Forelimb muscle (tissue), 1 donor: ENCODE data around the gene FCER2. TPM values are rescaled to one million over a fixed set of nuclear protein-coding genes. Genes with fewer than 3 reads are reported as not detected.

Experiments used
- DNase-seq: peaks from one replicate; pipeline ENCODE4 v3.0.0-alpha.2; 2013; ENCODE audit warnings: low read depth
- polyA plus RNA-seq: library from polyadenylated mRNA; unstranded; fragments of 120-200 nt; gene quantifications from one replicate; pipeline ENCODE4 v1.2.1, GENCODE V29; 2013; ENCODE audit not compliant: insufficient read length

The FCER2 gene
- polyA plus RNA-seq, 1 donor = 0.78 TPM

DNA sequence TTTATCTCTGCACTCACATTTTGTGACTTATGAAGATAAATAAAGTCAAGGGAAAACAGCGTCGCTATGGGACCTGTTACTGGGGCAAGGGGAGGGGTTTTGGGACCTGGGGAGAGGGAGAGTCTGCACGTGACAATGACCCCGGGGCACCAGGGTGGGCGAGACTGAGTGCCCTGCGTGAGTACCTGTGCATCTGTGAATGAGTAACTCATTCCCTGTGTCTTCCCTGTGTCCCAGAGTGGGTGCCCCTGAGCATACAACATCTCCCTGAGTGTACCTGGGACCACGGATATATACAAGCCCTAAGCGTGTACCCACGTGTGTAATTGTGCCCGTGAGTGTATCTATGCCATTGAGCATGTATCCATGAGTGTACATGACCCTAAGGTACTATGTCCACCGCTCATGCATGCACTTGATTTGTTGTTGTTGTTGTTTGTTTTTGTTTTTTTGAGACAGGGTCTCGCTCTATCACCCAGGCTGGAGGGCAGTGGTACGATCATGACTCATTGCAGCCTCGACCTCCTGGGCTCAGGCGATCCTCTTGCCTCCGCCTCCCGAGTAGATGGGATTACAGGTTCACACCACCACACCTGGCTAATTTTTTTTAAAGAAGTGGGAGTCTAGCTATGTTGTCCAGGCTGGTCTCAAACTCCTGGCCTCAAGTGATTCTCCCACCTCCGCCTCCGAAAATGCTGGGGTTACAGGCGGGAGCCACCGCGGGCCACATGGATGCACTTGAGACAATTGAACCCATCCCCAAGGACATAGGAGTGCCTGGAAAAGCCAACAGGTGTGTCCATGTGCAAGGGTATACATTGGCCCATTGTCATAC, 21.9 kb downstream of the FCER2 start:
- DNase-seq = no peak

DNA sequence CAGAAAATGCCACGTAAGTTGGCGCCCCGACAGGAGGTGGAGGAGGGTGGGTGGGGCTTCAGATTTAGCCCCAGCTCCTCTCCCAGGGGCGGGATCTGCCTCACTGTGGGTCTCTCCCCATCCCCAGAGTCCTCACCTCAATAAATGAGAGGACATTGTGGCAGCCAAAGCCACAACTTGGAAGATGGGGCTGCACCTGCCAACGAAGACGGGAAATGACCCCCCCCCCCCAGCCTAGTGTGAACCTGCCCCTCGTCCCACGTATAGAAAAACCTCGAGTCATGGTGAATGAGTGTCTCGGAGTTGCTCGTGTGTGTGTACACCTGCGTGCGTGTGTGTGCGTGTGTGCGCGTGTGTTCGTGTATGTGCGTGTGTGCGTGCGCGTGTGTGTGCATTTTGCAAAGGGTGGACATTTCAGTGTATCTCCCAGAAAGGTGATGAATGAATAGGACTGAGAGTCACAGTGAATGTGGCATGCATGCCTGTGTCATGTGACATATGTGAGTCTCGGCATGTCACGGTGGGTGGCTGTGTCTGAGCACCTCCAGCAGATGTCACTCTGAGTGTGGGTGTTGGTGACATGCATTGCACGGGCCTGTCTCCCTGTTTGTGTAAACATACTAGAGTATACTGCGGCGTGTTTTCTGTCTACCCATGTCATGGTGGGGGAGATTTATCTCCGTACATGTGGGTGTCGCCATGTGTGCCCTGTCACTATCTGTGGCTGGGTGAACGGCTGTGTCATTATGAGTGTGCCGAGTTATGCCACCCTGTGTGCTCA, 22.8 kb downstream of the FCER2 start:
- no peak for DNase-seq

DNA sequence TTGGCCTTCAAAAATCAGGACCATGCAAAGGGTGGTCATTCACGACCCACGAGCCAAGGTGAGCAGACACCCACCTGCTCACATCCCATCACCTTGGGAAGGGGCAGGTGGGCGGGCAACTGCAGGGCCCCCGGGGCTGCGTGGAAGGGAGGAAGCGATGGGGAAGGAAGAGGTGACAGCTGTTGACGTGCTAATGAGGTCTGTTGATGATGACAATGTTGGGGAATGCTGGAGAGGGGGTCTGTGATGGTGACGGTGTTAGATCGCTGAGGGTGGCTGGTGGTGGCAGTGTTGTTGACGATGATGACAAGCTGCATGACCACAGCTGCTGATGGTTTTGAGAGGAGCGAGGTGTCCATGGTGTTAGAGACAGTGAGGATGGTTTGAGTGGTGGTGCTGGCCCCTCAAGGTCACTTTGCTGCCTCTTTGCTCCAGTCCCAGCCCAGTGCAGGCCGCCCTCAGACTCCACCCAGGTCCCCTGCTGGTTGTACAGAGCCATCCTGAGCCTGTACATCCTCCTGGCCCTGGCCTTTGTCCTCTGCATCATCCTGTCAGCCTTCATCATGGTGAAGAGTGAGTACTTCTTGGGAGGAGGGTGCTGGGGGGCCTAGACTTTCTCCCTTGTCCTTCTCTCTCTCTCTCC, 24.1 kb downstream of the FCER2 start:
- DNase-seq = no peak

DNA sequence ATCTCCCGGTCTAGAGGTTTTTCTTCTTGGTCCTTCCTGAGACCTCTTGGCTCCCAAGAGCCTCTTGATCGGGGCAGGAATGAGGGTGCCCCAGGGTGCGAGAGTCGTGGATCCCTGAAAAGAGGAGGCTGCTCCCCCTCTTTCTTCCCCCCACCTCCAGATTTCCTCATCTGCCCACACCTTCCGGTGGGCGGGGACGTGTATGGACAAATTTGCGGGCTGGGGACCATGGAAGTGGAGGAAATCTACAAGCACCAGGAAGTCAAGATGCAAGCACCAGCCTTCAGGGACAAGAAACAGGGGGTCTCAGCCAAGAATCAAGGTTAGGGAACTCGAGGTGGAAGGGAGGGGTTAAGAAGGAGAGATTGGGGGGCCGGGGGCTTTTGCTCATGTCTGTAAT, 25.1 kb downstream of the FCER2 start, which contains the start of gene MCEMP1:
TSS of gene MCEMP1 (plus strand) at position 237 of the 400 bp plus-strand sequence. CDS start at position 268, 31 bp downstream.
- no peak for DNase-seq

DNA sequence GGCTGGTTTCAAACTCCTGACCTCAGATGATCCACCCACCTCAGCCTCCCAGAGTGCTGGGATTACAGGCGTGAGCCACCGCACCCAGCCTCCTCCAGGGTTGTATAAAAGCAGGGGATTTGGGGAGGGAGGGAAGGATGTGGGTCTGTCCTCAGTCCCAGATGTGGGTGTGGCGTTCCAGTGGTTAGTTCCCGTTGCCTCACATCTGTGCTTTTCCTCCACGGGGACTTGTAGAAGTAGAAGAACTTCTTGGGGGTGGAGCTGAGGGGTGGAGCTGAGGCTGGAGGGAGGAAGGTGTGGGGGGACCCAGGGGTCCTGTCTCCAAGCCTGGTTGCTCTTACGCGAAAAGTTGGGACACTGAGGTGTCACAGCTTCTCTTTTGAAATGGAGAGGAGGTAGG, 25.6 kb downstream of the FCER2 start:
- DNase-seq = no peak

DNA sequence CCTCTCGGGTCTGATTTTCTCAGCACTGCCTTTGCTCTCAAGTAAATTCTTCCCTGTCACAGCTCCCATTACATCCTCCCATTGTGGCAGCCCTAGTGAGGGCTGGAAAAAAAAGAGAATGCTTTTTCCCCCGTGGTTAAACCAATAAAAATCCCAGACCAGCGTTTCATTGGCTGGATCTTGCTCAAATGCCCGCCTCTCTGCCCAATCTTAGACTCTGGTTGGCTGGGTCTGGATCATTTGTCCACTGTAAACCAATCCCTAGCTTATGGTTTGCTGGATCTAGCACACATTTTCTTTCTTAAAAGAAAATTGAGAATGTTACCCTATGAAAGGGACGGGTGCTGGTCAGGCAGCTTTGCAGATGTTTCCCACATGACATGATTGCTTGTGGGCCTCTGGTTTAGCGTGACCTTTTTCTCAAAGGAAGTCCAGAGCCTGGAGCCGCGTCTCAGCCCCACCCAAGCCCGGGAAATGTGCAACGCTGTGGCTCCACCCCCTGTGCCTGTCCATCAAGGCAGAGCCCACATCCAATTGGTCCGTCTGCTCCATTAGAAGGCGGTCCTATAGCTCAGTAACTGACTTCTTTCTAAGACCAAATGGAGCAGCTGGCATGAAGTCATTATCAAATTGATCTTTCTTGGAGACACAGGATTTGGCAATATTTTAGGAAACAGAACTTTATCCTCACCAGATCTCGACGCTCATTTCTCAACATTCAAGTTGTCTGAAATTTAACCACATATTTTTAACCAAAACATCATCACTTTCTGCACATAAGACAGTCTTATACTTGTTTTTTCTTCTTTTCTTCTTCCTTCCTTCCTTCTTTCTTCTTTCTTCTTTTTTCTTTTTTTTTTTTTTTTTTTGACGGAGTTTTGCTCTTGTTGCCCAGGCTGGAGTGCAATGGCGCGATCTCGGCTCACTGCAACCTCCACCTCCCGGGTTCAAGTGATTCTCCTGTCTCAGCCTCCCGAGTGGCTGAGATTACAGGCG, 27.6 kb downstream of the FCER2 start:
- DNase-seq = no peak

DNA sequence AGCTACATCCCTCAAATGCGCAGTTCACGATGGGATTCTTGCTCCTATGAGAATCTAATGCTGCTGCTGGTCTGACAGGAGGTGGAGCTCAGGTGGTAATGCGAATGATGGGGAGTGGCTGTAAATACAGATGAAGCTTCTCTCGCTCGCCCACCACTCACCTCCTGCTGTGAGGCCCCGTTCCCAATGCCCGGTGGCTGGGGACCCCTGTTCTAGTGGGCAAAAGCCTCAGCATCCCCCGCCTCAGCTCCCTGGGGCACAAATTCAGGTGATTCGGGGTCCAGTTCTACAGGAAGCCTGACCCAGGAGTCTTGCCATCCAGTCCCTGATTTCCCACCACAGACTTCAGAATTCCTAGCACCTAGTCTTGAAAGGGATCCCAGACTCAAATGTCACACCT, 29.4 kb downstream of the FCER2 start:
- DNase-seq = no peak

DNA sequence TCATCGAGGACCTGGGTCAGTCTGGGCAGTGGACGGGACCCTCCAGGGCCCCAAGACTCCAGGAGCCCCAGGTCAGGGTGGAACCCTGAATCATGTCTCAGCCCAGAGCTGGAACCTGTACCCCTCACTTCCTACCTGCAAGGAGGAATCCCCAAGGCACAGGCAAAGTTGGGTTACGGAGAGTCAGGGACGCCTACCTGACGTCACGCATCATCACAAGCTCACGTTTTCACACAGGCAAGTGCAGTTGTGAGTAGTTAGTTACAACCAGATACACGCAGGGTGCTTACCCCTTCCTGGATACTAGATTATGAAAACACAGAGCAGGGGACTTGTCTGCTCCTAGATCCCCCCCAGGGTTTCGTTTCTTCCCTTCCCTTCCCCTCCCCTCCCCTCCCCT, 31.1 kb downstream of the FCER2 start:
- no peak for DNase-seq

DNA sequence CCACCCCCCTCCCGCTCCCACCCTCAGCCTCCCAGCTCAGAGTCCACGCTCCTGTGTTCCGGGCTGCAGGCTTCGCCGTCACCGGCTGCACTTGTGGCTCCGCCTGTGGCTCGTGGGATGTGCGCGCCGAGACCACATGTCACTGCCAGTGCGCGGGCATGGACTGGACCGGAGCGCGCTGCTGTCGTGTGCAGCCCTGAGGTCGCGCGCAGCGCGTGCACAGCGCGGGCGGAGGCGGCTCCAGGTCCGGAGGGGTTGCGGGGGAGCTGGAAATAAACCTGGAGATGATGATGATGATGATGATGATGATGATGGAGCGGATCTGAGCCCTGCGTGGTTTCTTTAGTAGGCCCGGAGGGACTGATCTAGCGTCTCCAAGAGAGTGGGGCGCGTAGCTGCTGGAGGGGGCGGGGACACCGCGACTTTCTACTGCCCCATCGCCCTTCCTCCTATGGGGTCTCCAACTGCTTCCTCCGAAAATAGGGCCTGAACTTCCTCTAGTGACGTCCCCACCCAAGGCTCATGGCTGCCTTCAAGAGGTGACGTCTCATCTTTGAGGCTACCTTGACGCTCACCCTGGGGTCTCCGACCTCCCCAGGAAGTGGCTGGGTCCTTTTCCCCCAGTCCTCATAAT, 31.7 kb downstream of the FCER2 start:
- DNase-seq = no peak

DNA sequence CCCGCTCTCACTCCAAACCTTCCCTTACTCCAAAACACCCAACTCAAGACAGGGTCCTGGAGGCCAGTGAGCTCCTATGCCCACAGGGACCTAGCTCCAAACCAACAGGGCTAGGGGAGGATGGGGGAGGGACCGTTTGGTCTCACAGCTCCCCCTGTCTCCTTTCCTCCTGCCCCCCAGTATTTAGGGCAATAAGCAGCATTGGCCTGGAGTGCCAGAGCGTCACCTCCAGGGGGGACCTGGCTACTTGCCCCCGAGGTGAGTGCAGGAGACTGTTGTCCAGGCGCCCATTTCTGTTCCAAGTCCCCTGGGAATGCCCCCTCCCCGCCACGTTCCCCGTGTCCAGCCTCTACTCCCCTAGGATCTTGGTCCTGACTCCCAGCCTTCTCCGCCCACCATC, 32.3 kb downstream of the FCER2 start:
- no peak for DNase-seq

DNA sequence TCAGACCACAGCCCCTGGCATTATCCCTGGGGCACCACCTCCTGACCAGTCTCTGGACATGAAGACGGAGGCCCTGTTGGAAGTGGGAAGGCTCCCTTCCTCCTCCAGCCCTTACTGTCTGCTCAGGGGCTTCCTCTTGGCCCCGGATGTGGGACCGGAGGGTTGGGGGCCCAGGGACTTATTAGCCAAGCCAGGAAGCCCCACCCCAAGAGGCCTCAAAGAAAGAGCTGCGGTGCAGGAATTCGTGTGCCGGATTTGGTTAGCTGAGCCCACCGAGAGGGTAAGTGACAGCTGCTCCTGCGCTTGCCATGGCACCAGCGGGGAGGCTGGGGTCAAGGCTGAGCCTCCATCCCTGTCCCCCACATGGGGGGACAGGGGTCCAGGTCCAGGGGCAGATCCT, 33.1 kb downstream of the FCER2 start, which contains the start of gene RETN:
TSS of gene RETN (plus strand) at position 208 of the 400 bp plus-strand sequence. CDS start 278 bp downstream, outside the sequence.
- DNase-seq = no peak

DNA sequence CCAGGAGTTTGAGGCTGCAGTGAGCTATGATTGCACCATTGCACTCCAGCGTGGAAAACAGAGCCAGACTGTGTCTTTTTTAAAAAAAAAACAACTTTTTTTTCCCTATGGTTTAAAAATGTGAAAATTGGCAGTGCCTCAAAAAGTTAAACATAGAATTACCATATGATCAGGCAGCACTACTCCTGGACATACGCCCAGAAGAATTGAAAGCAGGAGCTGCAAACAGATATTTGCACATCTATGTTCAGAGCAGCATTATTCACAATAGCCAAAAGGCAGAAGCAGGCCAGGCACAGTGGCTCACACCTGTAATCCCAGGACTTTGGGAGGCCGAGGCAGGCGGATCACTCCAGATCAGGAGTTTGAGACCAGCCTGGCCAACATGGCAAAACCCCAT, 36.9 kb downstream of the FCER2 start:
- DNase-seq = peak; percentile 83

DNA sequence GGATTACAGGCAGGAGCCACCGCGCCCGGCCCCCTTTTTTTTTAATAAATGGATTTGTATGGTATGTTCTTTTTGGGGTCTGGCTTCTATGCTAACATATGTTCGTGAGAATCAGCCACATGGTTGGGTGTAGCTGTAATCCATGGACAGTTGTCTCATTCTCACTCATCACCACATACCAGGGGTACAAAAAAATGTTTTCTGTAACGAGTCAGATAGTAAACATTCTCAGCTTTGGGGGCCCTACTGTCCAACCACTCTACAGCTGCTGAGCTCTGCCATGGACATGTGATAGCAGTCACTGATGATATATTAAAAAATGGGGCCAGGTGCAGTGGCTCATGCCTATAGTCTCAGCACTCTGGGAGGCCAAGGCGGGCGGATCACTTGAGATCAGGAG, 38.2 kb downstream of the FCER2 start:
- DNase-seq = no peak

DNA sequence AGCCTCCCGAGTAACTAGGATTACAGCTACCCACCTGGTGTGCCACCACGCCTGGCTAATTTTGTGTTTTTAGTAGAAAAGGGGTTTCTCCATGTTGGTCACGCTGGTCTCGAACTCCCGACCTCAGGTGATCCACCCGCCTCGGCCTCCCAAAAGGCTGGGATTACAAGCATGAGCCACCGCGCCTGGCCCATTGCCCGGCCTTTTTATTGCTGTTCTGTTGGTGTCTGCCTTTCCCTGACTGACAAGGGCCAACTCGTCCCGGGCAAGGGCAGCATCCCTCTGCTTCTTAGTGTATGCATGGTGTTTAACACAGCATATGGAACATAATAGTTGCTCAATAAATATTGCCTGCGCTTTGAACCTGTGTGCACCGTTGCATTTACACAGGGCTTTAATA, 39.3 kb downstream of the FCER2 start:
- DNase-seq = no peak

DNA sequence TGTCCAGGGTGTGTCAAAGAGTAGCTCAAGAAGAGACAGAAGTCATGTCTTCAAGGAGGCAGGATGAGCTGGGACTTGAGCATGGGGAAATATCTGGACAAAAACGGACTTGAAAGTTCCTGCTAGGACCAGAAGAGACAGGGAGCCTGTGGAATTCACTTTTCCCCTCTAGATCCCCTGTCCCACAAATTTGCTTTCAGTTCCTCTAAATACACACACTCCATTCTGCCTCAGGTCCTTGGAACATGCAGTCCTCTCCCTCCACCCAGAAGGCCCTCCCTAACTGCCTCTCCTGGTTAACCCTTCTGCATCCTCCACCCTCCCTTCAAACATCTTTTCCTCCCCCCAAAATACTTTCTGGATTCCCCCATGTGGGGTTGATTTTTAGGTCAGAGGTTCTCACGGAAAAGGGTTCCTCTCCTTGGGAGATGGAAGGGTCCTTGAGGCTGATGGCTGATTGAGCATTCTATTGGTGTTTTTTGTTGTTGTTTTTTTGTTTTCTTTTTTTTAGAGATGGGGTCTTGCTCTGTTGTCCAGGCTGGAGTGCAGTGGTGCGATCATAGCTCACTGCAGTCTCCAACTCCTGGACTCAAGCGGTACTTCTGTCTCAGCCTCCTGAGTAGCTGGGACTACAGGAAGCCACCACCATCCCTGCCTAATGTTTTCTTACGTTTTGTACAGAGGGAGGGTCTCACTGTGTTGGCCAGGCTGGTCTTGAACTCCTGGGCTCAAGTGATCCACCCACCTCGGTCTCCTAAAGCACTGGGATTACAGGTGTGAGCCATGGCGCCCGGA, 40.0 kb downstream of the FCER2 start:
- DNase-seq = no peak

DNA sequence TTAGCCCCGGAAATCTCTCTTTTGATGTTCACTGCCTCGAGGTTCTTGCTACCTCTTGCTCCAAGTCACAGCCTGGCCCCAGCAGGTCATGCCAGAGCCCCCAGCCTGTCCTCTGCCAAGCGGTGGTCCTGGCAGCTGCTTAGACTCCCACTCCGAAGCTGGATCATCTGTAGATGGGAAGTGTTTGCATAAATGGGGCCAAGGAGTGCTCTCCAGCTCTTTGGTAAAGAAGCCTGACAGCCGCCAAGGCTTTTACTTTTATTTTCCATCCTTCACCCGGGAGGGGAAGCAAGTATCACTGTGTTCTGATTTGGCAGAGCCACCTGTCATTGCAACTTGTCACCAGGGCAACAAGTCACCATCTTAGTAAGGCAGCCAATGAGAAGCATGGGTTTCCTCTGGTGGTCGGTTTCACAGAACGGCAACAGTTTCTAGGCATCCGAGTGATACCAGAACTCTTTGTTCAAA, 43.7 kb downstream of the FCER2 start:
- DNase-seq = no peak

DNA sequence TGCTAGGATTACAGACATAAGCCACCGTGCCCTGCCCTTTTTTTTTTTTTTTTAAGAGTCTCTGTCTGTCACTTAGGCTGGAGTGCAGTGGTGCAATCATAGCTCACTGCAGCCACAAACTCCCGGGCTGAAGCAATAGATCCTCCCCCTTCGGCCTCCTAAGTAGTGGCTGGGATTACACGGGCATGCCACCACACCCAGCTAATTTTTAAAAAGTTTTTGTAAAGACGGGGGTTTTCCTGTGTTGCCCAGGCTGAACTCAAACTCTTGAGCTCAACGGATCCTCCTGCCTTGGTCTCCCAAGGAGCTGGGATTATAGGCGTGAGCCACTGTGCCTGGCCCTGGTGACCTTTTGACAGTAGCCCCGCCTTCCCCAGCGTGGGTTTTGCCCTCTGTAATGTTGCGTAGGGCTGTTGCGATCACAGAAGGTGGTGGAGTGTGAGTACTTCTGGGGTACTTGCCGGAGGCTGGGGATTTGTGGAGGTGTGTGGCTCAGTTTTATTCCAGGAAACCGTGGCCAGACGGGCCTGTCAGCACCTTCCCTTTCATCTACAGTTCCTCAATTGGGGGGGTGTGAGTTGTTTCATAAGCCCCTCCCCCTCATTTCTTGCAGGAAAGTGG, 44.7 kb downstream of the FCER2 start:
- no peak for DNase-seq

DNA sequence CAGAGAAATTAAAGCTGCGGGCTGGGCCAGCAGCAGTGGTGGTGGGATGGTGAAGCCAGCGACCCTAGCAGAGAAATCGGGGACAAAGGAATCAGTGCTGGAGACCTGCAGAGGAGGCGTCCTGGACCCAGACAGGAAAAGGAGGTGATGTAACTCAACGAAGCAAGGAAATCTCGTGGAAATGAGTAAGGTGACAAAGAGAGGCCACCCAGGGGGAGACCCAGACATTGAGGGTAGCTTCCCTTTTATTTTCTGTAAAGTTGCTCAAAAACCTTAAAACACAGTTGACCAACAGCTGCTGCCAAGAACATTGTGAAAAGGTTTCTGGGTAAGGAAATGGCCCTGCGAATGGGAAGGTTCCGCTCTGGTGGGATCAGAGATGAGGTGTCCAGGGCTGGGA, 46.4 kb downstream of the FCER2 start:
- no peak for DNase-seq

DNA sequence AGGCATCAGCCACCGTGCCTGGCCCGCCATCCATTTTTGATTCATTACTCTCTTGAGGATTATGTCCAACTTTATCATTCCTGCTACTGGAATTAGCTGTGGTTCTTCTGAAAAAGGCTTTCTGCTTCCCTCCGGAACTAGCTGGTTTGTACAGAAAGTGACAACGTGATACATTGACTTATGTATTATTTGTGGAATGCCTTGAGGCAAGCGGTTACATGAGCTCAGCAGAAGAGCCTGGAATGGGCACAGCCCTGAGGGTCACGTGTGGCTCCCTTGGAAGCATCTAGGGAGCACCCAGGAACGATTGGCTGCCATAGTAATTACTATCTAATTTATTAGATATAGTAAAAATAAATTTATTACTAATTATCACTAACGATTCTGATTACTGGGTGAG, 47.5 kb downstream of the FCER2 start:
- no peak for DNase-seq
